GM08714 (cell line): Measurements from ENCODE around the gene ECM1.
A peak's percentile ranks its signal among the peaks of the same experiment; 100 is the strongest.

Experiments used
- H3K4me3 ChIP-seq: fragments of 200-500 bp; sonication (Bioruptor generic); 2 replicates; pipeline ENCODE4 v1.5.1; 2014; ENCODE audit warnings: mild to moderate bottlenecking, low read length, inconsistent platforms
- ZNF274 ChIP-seq: IDR thresholded peaks from 2 replicates; pipeline ENCODE4 v1.6.1; 2012; ENCODE audit warnings: mild to moderate bottlenecking, low read depth, low read length

ECM1 gene

GRCh38 chr1:150516616-150517015 lies 8.7 kb downstream of the ECM1 start:
- TF ChIP-seq ZNF274 = no peak
- peak overlapping the region; percentile 62; the same call in 1 of the 2 replicates for H3K4me3 ChIP-seq

GRCh38 chr1:150521196-150521968 lies 13.5 kb downstream of the ECM1 start:
- H3K4me3 ChIP-seq = no peak overlapping the region
- no peak for TF ChIP-seq ZNF274

GRCh38 chr1:150525348-150525747 lies 17.4 kb downstream of the ECM1 start:
- H3K4me3 ChIP-seq = no peak overlapping the region
- TF ChIP-seq ZNF274 = no peak

GRCh38 chr1:150528196-150528595 lies 20.3 kb downstream of the ECM1 start:
- TF ChIP-seq ZNF274 = no peak
- H3K4me3 ChIP-seq = no peak overlapping the region

GRCh38 chr1:150529017-150529416 lies 21.1 kb downstream of the ECM1 start:
- TF ChIP-seq ZNF274 = no peak
- no peak overlapping the region for H3K4me3 ChIP-seq

GRCh38 chr1:150530491-150531159 lies 22.7 kb downstream of the ECM1 start:
- TF ChIP-seq ZNF274 = no peak
- no peak overlapping the region for H3K4me3 ChIP-seq

GRCh38 chr1:150532860-150533259 lies 25.0 kb downstream of the ECM1 start:
- no peak overlapping the region for H3K4me3 ChIP-seq
- no peak for TF ChIP-seq ZNF274

GRCh38 chr1:150534002-150534401 lies 26.1 kb downstream of the ECM1 start:
- TF ChIP-seq ZNF274 = no peak
- H3K4me3 ChIP-seq = no peak overlapping the region

- TF ChIP-seq ZNF274 = no peak
- no peak overlapping the region for H3K4me3 ChIP-seq
These were observed 27.8 kb downstream of the ECM1 start for GRCh38 chr1:150535511-150536287.

GRCh38 chr1:150536836-150537731 lies 29.2 kb downstream of the ECM1 start:
- no peak for TF ChIP-seq ZNF274
- no peak overlapping the region for H3K4me3 ChIP-seq

GRCh38 chr1:150537732-150538684 lies 30.1 kb downstream of the ECM1 start:
- H3K4me3 ChIP-seq = no peak overlapping the region
- TF ChIP-seq ZNF274 = no peak

GRCh38 chr1:150543500-150544143 lies 35.7 kb downstream of the ECM1 start:
- no peak for TF ChIP-seq ZNF274

More at GRCh38 chr1:150543500-150544143, 35.7 kb downstream of the ECM1 start:
- H3K4me3 ChIP-seq = no peak overlapping the region
